Mucosa of rectum (tissue), 2 donors: ENCODE results near the gene KIF21A.

Experiments used
- H3K27ac ChIP-seq, 2 donors: one replicate each; pipeline ENCODE4 v1.7.0; 2013; ENCODE audit warnings: inconsistent platforms in 2 of 2, low read depth in 2 of 2, low read length in 2 of 2
- H3K27me3 ChIP-seq, 2 donors: one replicate each; pipeline ENCODE4 v1.7.0; 2013; ENCODE audit warnings: low read length in 2 of 2; ENCODE audit not compliant: control insufficient read depth in 2 of 2, insufficient read depth in 2 of 2
- H3K36me3 ChIP-seq, 2 donors: one replicate each; pipeline ENCODE4 v1.7.0; 2013; ENCODE audit warnings: low read length in 2 of 2; ENCODE audit not compliant: control insufficient read depth in 2 of 2, insufficient read depth in 2 of 2
- H3K4me1 ChIP-seq, 2 donors: one replicate each; pipeline ENCODE4 v1.7.0; 2013; ENCODE audit warnings: low read length in 2 of 2, mild to moderate bottlenecking in 1 of 2; ENCODE audit not compliant: control insufficient read depth in 2 of 2, insufficient read depth in 2 of 2
- H3K4me3 ChIP-seq, 2 donors: one replicate each; pipeline ENCODE4 v1.7.0; 2013; ENCODE audit warnings: low read length in 2 of 2
- H3K9ac ChIP-seq, 2 donors: one replicate each; pipeline ENCODE4 v1.7.0; 2013; ENCODE audit warnings: low read length in 2 of 2, low read depth in 1 of 2, mild to moderate bottlenecking in 1 of 2
- H3K9me3 ChIP-seq, 2 donors: one replicate each; pipeline ENCODE4 v1.7.0; 2013; ENCODE audit warnings: low read length in 2 of 2; ENCODE audit not compliant: control insufficient read depth in 2 of 2
- donor health status: healthy.
- donor health status: Normal muscosa, but diverticular disease.

KIF21A gene

GRCh38 chr12:39461059-39461458 is 18.1 kb upstream of the KIF21A start:
- H3K4me3 ChIP-seq, result no peak overlapping the region
- no peak overlapping the region for H3K9ac ChIP-seq
- no peaks in the 10 kb centered on the region for H3K4me1 ChIP-seq
- H3K36me3 ChIP-seq, result no peaks in the 10 kb centered on the region
- H3K9me3 ChIP-seq, result no peaks in the 10 kb centered on the region
- no peak overlapping the region for H3K27ac ChIP-seq
- no peaks in the 10 kb centered on the region for H3K27me3 ChIP-seq

GRCh38 chr12:39459027-39459434 is 16.1 kb upstream of the KIF21A start:
- H3K9me3 ChIP-seq, result no peaks in the 10 kb centered on the region
- no peaks in the 10 kb centered on the region for H3K36me3 ChIP-seq
- H3K27me3 ChIP-seq, result no peaks in the 10 kb centered on the region
- no peaks in the 10 kb centered on the region for H3K4me1 ChIP-seq
- no peak overlapping the region for H3K9ac ChIP-seq
- H3K27ac ChIP-seq, result no peak overlapping the region
- no peak overlapping the region for H3K4me3 ChIP-seq

GRCh38 chr12:39451977-39452376 is 9.1 kb upstream of the KIF21A start:
- Histone ChIP-seq H3K4me1 (no peaks in the 10 kb centered on the region), H3K4me3 (no peak overlapping the region), H3K9me3 (no peaks in the 10 kb centered on the region), H3K27me3 (no peaks in the 10 kb centered on the region), H3K36me3 (no peaks in the 10 kb centered on the region), H3K27ac (no peak overlapping the region), H3K9ac (no peak overlapping the region)

GRCh38 chr12:39448038-39448437 is 5.1 kb upstream of the KIF21A start:
- H3K4me1 ChIP-seq, result peaks cover 4 to 7% of the 10 kb centered on the region in 2 donors
- no peaks in the 10 kb centered on the region for H3K27me3 ChIP-seq
- no peaks in the 10 kb centered on the region for H3K9me3 ChIP-seq
- no peaks in the 10 kb centered on the region for H3K36me3 ChIP-seq
- H3K9ac ChIP-seq, result no peak overlapping the region
- no peak overlapping the region for H3K27ac ChIP-seq
- H3K4me3 ChIP-seq, result no peak overlapping the region

GRCh38 chr12:39443929-39444209 is 949 bp upstream of the KIF21A start:
- Histone ChIP-seq H3K27me3 (no peaks in the 10 kb centered on the region), H3K9me3 (no peaks in the 10 kb centered on the region), H3K4me3 (peak overlapping the region; percentile 68 to 84), H3K4me1 (peaks cover 7 to 15% of the 10 kb centered on the region in 2 donors), H3K9ac (peak overlapping the region; percentile 74 to 90), H3K27ac (peak overlapping the region; percentile 81 to 93), H3K36me3 (no peaks in the 10 kb centered on the region)

GRCh38 chr12:39442831-39443080 is 164 bp downstream of the KIF21A start:
- Histone ChIP-seq H3K4me3 (peak overlapping the region; percentile 68 to 84), H3K27ac (peak overlapping the region; percentile 81 to 93), H3K36me3 (no peaks in the 10 kb centered on the region), H3K9ac (peak overlapping the region; percentile 68 to 74), H3K27me3 (no peaks in the 10 kb centered on the region), H3K4me1 (peaks cover 7 to 15% of the 10 kb centered on the region in 2 donors), H3K9me3 (no peaks in the 10 kb centered on the region)

- Histone ChIP-seq H3K27ac (peak overlapping the region; percentile 81 to 93), H3K4me1 (peaks cover 7 to 15% of the 10 kb centered on the region in 2 donors), H3K9ac (peak overlapping the region; percentile 68 to 74), H3K36me3 (no peaks in the 10 kb centered on the region), H3K27me3 (no peaks in the 10 kb centered on the region), H3K9me3 (no peaks in the 10 kb centered on the region), H3K4me3 (peak overlapping the region; percentile 68 to 84)
Measured at GRCh38 chr12:39441963-39442830, 723 bp downstream of the KIF21A start.

- H3K27ac ChIP-seq, result no peak overlapping the region
- H3K4me3 ChIP-seq, result peak overlapping the region; percentile 68 to 84
Measured at GRCh38 chr12:39441189-39441962, 1.5 kb downstream of the KIF21A start.

GRCh38 chr12:39440781-39441180 is 2.1 kb downstream of the KIF21A start:
- H3K36me3 ChIP-seq, result no peaks in the 10 kb centered on the region
- no peak overlapping the region for H3K9ac ChIP-seq
- no peaks in the 10 kb centered on the region for H3K9me3 ChIP-seq
- H3K27me3 ChIP-seq, result no peaks in the 10 kb centered on the region
- no peak overlapping the region for H3K4me3 ChIP-seq
- no peak overlapping the region for H3K27ac ChIP-seq
- H3K4me1 ChIP-seq, result peaks cover 7 to 15% of the 10 kb centered on the region in 2 donors

More at GRCh38 chr12:39441189-39441962, 1.5 kb downstream of the KIF21A start:
- Histone ChIP-seq H3K9me3 (no peaks in the 10 kb centered on the region), H3K4me1 (peaks cover 7 to 15% of the 10 kb centered on the region in 2 donors), H3K36me3 (no peaks in the 10 kb centered on the region), H3K27me3 (no peaks in the 10 kb centered on the region), H3K9ac (peak overlapping the region in 1 of 2 donors; percentile 74)

GRCh38 chr12:39440101-39440500 is 2.8 kb downstream of the KIF21A start:
- no peaks in the 10 kb centered on the region for H3K9me3 ChIP-seq
- H3K9ac ChIP-seq, result no peak overlapping the region
- H3K36me3 ChIP-seq, result no peaks in the 10 kb centered on the region
- H3K27ac ChIP-seq, result no peak overlapping the region
- peaks cover 7 to 15% of the 10 kb centered on the region in 2 donors for H3K4me1 ChIP-seq
- H3K4me3 ChIP-seq, result no peak overlapping the region
- no peaks in the 10 kb centered on the region for H3K27me3 ChIP-seq
